EL (cell line): ENCODE results near the gene MTCH1.
"Not testable (repeated sequence)": the region's sequence is repeated elsewhere in the genome, so short reads cannot be mapped to it uniquely, and the experiment has no call there.

Experiments used
- DNase-seq: peaks from one replicate; pipeline ENCODE4 v3.0.0-alpha.2; 2016

Gene MTCH1

GRCh38 chr6:36968266-36968977 lies 17.6 kb downstream of the MTCH1 start:
- DNase-seq = no peak

GRCh38 chr6:36967757-36968156 lies 18.2 kb downstream of the MTCH1 start:
- no peak for DNase-seq

- DNase-seq = no peak
These were observed 18.7 kb downstream of the MTCH1 start for GRCh38 chr6:36967301-36967700.

GRCh38 chr6:36964908-36965307 lies 21.1 kb downstream of the MTCH1 start:
- no peak for DNase-seq

- no peak for DNase-seq
These were observed 21.6 kb downstream of the MTCH1 start for GRCh38 chr6:36964349-36964748.

- DNase-seq = peak; percentile 24
These were observed 22.3 kb downstream of the MTCH1 start for GRCh38 chr6:36963451-36964290.

- peak; percentile 58 for DNase-seq
These were observed 23.1 kb downstream of the MTCH1 start for GRCh38 chr6:36962874-36963273.

- DNase-seq = no peak
These were observed 24.3 kb downstream of the MTCH1 start for GRCh38 chr6:36961441-36962435.

- DNase-seq = no peak
These were observed 26.3 kb downstream of the MTCH1 start for GRCh38 chr6:36959555-36960250.

GRCh38 chr6:36958775-36959554 lies 27.0 kb downstream of the MTCH1 start:
- DNase-seq = no peak

GRCh38 chr6:36957773-36958271 lies 28.2 kb downstream of the MTCH1 start:
- DNase-seq = no peak

- no peak for DNase-seq
These were observed 29.6 kb downstream of the MTCH1 start for GRCh38 chr6:36956446-36956820.

- no peak for DNase-seq
These were observed 30.1 kb downstream of the MTCH1 start for GRCh38 chr6:36955671-36956445.

- DNase-seq = no peak
These were observed 30.9 kb downstream of the MTCH1 start for GRCh38 chr6:36955136-36955535.

GRCh38 chr6:36954262-36954931 lies 31.6 kb downstream of the MTCH1 start, which contains the start of gene PI16:
PI16 (plus strand) TSS chr6:36954738; CDS start chr6:36954761, 23 bp downstream.
- no peak for DNase-seq

GRCh38 chr6:36953931-36954261 lies 32.1 kb downstream of the MTCH1 start:
- no peak for DNase-seq

GRCh38 chr6:36949636-36950035 lies 36.4 kb downstream of the MTCH1 start:
- peak; percentile 50 for DNase-seq

GRCh38 chr6:36949076-36949475 lies 36.9 kb downstream of the MTCH1 start:
- DNase-seq = not testable (repeated sequence)

- no peak for DNase-seq
These were observed 38.2 kb downstream of the MTCH1 start for GRCh38 chr6:36947570-36948351.
